Uterus (tissue), 4 donors: ENCODE results near the gene PDE6B. TPM values are rescaled to one million over a fixed set of nuclear protein-coding genes. Genes with fewer than 3 reads are reported as not detected.

ENCODE experiments used
- DNase-seq, 2 donors: peaks; one replicate each; pipeline ENCODE4 v3.0.0-alpha.2; 2019 to 2020
- H3K27ac ChIP-seq, 2 donors: fragments of 200-600 bp; sonication (generic); 1 replicate in 1 of 2; 2 replicates in 1 of 2; pipeline ENCODE4 v1.5.1; 2016 to 2018
- H3K27me3 ChIP-seq, 2 donors: fragments of 200-600 bp; sonication (generic); one replicate each; pipeline ENCODE4 v1.5.1; 2018 to 2019; ENCODE audit warnings: control low read depth in 1 of 2
- H3K36me3 ChIP-seq, 2 donors: fragments of 200-600 bp; sonication (generic); one replicate each; pipeline ENCODE4 v1.5.1; 2019; ENCODE audit warnings: control low read depth in 1 of 2
- H3K4me1 ChIP-seq, 2 donors: fragments of 200-600 bp; sonication (generic); one replicate each; pipeline ENCODE4 v1.5.1; 2018 to 2019; ENCODE audit warnings: control low read depth in 1 of 2
- H3K4me3 ChIP-seq, 2 donors: fragments of 200-600 bp; sonication (generic); 1 replicate in 1 of 2; 2 replicates in 1 of 2; pipeline ENCODE4 v1.5.1; 2018 to 2019; ENCODE audit warnings: mild to moderate bottlenecking in 1 of 2
- H3K9me3 ChIP-seq, 2 donors: fragments of 200-600 bp; sonication (generic); one replicate each; pipeline ENCODE4 v1.5.1; 2019; ENCODE audit warnings: control low read depth in 1 of 2
- POLR2A ChIP-seq, 2 donors: fragments of 450-650 bp; IDR thresholded peaks; one replicate each; pipeline ENCODE4 v1.6.1; 2016; ENCODE audit warnings: antibody characterized with exemption in 2 of 2, mild to moderate bottlenecking in 1 of 2, moderate library complexity in 1 of 2
- intact Hi-C: fragments of 100-400 bp; cut with DNase I; formaldehyde crosslinking; loops from one replicate; pipeline ENCODE4 v1.15.1; 2023; ENCODE audit warnings: low total_unique reads
- total RNA-seq, 4 donors: library from RNA; depleted of rRNA in 3 of 4; stranded (reverse); fragments of >200 nt in 3 of 4; gene quantifications; one replicate each; pipeline versions ENCODE4 v1.1.0 to v1.2.4, GENCODE V29; 2014 to 2023
- TF ChIP-seq, protein P1 (sequence below), 4 experiments: fragments of 200-600 bp in 2 of 4; fragments of 450-650 bp in 2 of 4; sonication (generic) in 2 of 4; IDR thresholded peaks; one replicate each; pipeline ENCODE4 v1.5.1; 2016 to 2019; ENCODE audit warnings: antibody characterized with exemption in 4 of 4, mild to moderate bottlenecking in 2 of 4, moderate library complexity in 1 of 4
- donor health status: DM: yes; HTN: yes; CAD: no.

The PDE6B gene
- total RNA-seq, 4 donors from 2014 or later: 0.26 to 16.2 (median 1.2) TPM; not detected in 1

- Histone ChIP-seq H3K9me3 (no peaks in the 10 kb centered on the region), H3K27me3 (no peaks in the 10 kb centered on the region), H3K4me1 (peaks cover 0 to 27% of the 10 kb centered on the region in 2 donors), H3K36me3 (no peaks in the 10 kb centered on the region), H3K27ac (no peak overlapping the region), H3K4me3 (no peak overlapping the region)
- no peak for DNase-seq
- intact Hi-C loops: no loop called here
- no peak for TF ChIP-seq POLR2A (IDR thresholded peaks at IDR 0.05)
- TF ChIP-seq, protein P1, sequence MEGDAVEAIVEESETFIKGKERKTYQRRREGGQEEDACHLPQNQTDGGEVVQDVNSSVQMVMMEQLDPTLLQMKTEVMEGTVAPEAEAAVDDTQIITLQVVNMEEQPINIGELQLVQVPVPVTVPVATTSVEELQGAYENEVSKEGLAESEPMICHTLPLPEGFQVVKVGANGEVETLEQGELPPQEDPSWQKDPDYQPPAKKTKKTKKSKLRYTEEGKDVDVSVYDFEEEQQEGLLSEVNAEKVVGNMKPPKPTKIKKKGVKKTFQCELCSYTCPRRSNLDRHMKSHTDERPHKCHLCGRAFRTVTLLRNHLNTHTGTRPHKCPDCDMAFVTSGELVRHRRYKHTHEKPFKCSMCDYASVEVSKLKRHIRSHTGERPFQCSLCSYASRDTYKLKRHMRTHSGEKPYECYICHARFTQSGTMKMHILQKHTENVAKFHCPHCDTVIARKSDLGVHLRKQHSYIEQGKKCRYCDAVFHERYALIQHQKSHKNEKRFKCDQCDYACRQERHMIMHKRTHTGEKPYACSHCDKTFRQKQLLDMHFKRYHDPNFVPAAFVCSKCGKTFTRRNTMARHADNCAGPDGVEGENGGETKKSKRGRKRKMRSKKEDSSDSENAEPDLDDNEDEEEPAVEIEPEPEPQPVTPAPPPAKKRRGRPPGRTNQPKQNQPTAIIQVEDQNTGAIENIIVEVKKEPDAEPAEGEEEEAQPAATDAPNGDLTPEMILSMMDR (IDR thresholded peaks at IDR 0.05): no peak
These were observed 60.5 kb downstream of the PDE6B start for GRCh38 chr4:685679-686412.

- H3K9me3 ChIP-seq: no peaks in the 10 kb centered on the region
- intact Hi-C loops: no loop called here
- TF ChIP-seq, protein P1 (IDR thresholded peaks at IDR 0.05): no peak
- no peak for TF ChIP-seq POLR2A (IDR thresholded peaks at IDR 0.05)
- DNase-seq: no peak
- H3K4me3 ChIP-seq: no peak overlapping the region
- no peaks in the 10 kb centered on the region for H3K36me3 ChIP-seq
- peaks cover 0 to 21% of the 10 kb centered on the region in 2 donors for H3K4me1 ChIP-seq
- no peaks in the 10 kb centered on the region for H3K27me3 ChIP-seq
- H3K27ac ChIP-seq: peak overlapping the region; percentile 77
These were observed 61.2 kb downstream of the PDE6B start for GRCh38 chr4:686413-687040.

GRCh38 chr4:687048-687970 lies 61.9 kb downstream of the PDE6B start:
- Histone ChIP-seq H3K36me3 (no peaks in the 10 kb centered on the region), H3K27me3 (no peaks in the 10 kb centered on the region), H3K4me1 (peaks cover 0 to 21% of the 10 kb centered on the region in 2 donors), H3K9me3 (no peaks in the 10 kb centered on the region), H3K4me3 (peak overlapping the region in 1 of 2 donors; percentile 17), H3K27ac (peak overlapping the region; percentile 77)
- TF ChIP-seq, protein P1 (IDR thresholded peaks at IDR 0.05): no peak
- peak; percentile 23 to 48 for TF ChIP-seq POLR2A (IDR thresholded peaks at IDR 0.05)
- intact Hi-C loops: no loop called here
- peak; percentile 84 to 86 for DNase-seq

DNA sequence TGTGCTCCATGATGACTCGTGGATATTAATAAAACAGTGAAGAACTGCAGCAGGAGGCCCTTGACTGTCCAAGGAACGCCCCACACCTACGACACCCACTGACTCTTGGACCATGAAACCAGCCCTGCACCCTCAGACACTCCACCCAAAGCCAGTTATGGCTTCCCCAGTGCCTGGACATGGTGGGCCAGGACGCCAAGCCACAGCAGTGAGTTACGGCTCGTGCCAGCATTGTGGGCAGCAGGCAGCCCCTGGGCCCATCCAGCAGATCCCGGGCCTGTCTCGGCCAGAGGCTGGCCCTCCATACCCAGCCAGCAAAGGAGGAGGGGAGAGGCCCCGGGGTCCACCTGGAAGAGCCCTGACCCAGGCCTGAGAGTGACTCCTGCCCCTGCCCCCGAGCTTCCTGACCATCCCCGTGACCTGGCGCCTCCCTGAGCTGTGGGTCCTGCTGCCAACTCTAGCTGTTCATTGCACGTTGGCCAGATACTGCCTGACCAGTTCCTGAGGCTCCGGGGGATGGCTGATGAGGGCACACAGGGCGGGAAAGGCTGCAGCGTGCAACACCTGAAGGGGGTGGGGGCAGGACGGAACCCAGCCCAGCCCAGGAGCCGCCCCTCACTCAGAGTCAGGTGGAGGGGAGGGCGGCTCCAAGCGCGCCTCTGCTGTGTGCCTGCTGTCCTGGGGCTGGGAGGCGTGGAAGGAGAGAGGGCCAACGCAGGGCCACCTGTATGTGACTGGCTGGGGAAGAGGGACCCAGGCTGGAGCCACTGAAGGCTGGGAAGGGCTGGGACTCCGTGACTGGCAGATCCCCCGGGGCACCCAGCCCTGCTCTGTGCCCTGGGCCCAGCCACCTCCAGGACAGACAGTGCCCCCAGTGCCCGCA lies 62.8 kb downstream of the PDE6B start:
- Histone ChIP-seq H3K9me3 (no peaks in the 10 kb centered on the region), H3K27ac (peak overlapping the region; percentile 77), H3K27me3 (no peaks in the 10 kb centered on the region), H3K36me3 (no peaks in the 10 kb centered on the region), H3K4me3 (peak overlapping the region; percentile 31 to 36), H3K4me1 (peaks cover 0 to 21% of the 10 kb centered on the region in 2 donors)
- intact Hi-C loops: no loop called here
- no peak for DNase-seq
- TF ChIP-seq POLR2A (IDR thresholded peaks at IDR 0.05): no peak
- TF ChIP-seq, protein P1 (IDR thresholded peaks at IDR 0.05): no peak
